ENCODE data around the gene ARPC1A.
"Not testable (repeated sequence)": the region's sequence is repeated elsewhere in the genome, so short reads cannot be mapped to it uniquely, and the experiment has no call there.

The ARPC1A gene

DNA sequence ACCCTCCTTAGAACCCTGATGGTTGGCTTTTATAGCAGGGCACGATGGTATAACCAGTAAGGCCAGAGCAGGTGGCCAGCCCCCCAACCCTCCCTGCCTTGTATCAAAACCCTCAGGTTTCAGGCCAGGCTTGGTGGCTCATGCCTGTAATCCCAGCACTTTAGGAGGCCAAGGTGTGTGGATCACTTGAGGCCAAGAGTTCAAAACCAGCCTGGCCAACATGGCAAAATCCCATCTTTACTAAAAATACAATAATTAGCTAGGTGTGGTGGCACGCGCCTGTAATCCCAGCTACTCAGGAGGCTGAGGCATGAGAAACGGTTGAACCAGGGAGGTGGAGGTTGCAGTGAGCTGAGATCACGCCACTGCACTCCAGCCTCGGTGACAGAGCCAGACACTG, 3.0 kb upstream of the ARPC1A start:
- not testable (repeated sequence) for DNase-seq (ENCODE audit: low spot score)

DNA sequence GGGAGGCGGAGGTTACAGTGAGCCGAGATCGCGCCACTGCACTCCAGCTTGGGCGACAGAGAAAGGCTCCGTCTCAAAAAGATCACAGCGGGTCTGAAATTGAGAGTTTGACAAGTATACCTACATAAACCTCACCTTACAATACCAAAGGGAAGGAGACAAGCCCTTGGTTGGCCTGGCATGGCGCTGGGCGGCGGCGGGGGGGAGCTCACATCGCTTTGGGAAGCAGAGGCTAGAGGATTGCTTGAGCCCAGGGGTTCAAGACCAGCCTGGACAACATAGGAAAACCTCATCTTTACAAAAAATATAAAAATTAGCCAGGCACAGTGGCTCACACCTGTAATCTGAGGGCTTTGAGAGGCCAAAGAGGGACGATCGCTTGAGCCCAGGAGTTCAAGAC, 1.1 kb upstream of the ARPC1A start:
- DNase-seq (ENCODE audit: low spot score) = no peak

DNA sequence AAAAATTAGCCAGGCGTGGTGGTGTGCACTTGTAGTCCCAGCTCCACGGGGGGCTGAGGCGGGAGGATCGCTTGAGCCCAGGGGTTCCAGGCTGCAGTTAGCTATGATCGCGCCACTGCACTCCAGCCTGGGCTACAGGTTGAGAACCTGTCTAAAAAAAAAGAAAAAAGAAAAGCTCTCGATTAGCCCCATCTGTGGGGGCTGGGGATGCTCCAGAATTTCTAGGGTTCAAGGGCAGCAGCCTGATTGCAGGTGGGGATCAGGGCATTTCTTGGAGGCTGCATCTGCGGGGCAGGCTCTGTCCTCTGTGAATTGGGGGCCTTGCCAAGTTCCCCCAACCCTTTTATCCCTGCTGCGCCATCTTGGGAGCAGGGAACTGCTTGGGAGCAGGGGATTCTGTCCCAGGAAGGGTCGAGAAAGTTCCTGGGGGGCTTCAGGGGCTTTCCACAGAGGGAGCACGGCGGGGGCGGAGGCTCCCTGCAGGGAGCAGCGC, 651 bp upstream of the ARPC1A start:
- DNase-seq (ENCODE audit: low spot score) = no peak

DNA sequence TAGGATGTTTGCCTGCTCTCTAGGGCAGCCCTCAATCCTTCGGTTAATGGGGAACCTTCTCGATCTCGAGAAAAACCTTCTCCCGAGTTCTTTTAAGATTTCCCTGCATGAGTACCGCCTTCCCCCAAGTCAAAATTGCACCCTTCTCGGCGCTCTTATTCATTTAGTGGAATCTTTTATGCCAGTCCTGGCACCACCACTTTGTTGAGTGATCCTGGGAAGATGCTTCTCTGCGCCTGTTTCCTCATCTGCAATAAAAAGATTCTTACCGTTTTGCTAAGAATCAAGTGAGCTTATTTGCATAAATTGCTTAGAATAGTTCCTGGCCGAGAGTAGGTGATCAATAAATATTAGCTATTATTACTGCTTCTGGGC, 697 bp downstream of the ARPC1A start:
- DNase-seq (ENCODE audit: low spot score) = no peak

DNA sequence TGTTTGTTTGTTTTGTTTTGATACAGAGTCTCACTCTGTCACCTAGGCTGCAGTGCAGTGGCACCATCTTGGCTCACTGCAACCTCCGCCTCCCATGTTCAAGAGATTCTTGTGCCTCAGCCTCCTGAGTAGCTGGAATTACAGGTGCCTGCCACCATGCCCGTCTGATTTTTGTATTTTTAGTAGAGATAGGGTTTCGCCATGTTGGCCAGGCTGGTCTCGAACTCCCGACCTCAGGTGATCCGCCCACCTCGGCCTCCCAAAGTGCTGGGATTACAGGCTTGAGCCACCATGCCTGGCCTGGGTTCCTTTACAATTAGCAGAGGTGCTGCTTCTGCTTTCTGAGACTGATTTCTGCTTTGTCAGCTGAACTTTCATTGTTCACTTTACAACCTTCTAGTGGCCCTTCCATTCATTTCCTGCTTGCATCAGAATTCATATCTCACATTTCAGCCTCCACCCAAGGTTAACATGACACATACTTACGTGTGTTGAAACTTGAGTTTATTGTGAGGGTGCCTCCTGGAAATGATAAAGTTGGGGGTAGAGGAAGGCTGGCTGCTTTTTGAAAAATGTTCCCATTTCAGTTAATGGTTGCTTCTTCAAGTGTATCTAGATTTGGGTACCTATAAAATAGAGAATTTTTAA, 4.7 kb downstream of the ARPC1A start:
- not testable (repeated sequence) for DNase-seq (ENCODE audit: low spot score)

GRCh38 chr7:99331002-99331401, 5.3 kb downstream of the ARPC1A start:
- DNase-seq (ENCODE audit: low spot score) = no peak

DNA sequence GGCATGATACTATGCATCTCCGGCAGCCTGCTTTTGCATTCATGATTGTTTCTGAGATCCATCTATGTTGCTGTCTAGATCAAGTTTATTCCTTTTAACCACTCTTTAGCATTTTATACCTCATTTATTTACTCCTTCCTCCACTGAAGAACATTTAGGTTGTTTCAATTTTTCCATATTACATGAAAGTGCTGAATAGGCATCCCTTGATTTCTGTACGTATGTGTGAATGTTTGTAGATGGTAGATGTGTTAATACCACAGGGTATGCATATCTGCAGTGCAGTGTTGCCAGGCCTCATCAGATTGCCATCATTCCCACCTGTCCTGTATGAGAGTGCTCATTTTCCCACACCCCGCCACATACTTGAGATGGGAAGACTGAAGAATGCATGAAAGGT, 13.9 kb downstream of the ARPC1A start:
- DNase-seq (ENCODE audit: low spot score) = no peak

DNA sequence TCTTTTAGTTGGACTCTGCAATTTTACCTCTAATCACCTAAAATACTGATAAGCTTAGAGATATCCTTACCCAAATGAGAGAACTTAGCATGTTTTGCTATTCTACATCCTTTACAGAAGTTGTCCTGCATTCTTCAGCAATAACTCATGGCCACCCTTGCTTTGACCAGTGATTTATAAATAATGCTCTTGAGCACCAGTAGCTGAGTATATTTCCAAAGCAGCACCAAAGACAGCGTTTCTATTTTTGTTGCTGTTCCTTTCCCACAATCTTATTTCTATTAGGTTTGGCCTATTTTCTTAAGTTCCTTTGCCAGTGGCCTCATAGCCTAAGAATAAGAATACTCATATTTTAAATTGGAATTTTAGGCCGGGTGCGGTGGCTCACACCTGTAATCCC, 15.0 kb downstream of the ARPC1A start:
- DNase-seq (ENCODE audit: low spot score) = no peak

DNA sequence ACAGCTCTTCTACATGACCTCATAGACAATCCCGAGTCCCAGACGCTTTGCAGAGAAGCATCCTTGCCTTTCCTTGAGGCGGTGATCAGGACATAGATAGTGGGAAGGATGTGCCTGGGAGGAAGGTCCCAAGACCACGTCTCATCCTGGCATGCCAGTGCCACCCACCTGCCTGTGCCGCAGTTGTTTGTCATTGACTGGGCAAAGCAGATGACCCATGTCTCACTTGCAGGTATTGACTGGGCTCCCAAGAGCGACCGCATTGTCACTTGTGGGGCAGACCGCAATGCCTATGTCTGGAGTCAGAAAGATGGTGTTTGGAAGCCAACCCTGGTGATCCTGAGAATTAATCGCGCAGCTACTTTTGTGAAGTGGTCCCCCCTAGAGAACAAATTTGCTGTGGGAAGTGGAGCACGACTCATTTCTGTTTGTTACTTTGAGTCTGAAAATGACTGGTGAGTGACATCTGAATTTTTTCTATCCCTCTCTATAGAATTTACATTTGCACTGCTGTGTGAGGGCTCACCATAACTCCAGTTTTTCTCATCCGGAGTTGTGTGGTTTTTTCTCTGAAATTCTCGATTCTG, 18.5 kb downstream of the ARPC1A start:
- DNase-seq (ENCODE audit: low spot score) = no peak

DNA sequence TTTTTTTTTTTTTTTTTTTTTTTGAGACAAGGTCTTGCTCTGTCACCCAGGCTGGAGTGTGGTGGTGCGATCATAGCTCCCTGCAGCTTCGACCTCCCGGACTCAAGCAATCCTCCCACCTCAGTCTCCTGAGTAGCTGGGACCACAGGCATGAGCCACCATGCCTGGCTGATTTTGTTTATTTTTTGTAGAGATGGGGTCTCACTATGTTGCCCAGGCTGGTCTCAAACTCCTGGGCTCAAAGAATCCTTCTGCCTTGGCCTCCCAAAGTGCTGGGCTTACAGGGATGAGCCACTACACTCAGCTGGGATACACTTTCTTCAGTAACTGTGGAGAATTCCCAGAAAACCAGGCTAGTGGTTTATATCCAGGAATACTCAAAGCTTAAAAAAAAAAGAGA, 24.9 kb downstream of the ARPC1A start:
- not testable (repeated sequence) for DNase-seq (ENCODE audit: low spot score)

- no peak for DNase-seq (ENCODE audit: low spot score)
These were observed 26.5 kb downstream of the ARPC1A start for GRCh38 chr7:99352247-99352646.

- DNase-seq (ENCODE audit: low spot score) = no peak
These were observed 29.4 kb downstream of the ARPC1A start for GRCh38 chr7:99355098-99355497.

GRCh38 chr7:99357701-99358490, 32.2 kb downstream of the ARPC1A start:
- no peak for DNase-seq (ENCODE audit: low spot score)

DNA sequence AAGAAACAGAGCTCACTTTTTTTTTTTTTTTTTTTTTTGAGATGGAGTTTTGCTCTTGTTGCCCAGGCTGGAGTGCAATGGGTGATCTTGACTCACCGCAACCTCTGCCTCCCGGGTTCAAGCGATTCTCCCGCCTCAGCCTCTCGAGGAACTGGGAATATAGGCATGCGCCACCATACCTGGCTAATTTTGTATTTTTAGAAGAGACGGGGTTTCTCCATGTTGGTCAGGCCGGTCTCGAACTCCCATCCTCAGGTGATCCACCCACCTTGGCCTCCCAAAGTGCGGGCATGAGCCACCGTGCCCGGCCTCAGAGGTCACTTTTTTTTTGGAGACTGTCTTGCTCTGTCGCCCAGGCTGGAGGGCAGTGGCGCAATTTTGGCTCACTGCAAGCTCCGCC, 32.8 kb downstream of the ARPC1A start:
- not testable (repeated sequence) for DNase-seq (ENCODE audit: low spot score)

- DNase-seq (ENCODE audit: low spot score) = no peak
These were observed 33.9 kb downstream of the ARPC1A start for GRCh38 chr7:99359465-99360154.

DNA sequence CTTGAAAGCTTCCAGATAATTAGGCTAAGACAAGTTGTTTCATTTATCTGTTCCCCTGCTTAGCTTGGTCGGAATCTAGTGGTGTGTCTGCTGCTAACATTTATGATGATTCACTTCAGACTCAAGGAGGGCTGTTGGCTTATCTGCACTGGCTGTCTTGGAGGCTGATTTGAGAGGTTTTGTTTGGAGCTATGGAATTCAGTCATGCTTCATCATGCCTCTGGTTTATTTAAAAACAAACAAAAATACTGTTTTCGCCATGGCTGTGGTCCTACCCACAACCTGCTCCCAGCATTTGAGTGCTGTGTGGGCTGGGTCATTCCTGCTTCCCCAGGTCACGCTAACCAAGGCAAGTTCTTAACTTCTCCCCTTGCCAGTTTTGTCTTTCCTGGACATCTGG, 37.1 kb downstream of the ARPC1A start:
- no peak for DNase-seq (ENCODE audit: low spot score)

- DNase-seq (ENCODE audit: low spot score) = no peak
These were observed 37.6 kb downstream of the ARPC1A start for GRCh38 chr7:99363286-99363685.

DNA sequence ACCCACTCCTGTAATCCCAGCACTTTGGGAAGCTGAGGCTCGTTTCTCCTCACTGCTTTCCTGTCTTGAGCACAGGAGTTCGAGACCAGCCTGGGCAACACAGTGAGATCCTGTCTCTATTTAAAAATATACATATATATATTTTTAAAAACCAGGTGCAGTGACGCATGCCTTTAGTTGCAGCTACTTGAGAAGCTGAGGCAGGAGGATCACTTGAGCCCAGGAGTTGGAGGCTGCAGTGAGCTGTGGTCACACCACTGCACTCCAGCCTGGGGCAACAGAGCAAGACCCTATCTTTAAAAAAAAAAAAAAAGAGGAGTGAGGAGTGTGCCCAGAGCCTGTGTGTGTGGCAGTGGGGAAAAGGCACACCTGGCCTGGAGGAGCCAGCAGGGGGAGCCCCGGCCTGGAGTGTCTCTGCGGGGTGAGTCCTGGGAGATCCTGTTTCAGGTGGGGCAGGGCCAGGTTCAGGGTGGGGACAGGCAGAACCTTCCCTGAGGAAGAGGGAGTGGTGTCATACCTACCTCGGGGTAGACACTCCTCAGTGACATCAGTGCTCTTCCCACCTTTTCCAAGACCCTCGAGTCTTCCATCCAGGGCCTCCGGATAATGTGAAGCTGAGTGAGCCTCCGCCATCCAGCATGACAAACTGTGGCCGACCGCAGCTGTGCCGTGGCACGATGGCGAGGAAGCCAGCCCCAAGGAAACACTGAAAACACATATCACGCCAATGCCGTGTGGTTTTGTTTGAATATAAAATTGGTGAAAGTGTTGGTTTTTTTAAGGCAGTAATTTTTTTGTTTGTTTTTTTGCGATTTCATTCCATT, 39.8 kb downstream of the ARPC1A start:
- peak; percentile 78 for DNase-seq (ENCODE audit: low spot score)

DNA sequence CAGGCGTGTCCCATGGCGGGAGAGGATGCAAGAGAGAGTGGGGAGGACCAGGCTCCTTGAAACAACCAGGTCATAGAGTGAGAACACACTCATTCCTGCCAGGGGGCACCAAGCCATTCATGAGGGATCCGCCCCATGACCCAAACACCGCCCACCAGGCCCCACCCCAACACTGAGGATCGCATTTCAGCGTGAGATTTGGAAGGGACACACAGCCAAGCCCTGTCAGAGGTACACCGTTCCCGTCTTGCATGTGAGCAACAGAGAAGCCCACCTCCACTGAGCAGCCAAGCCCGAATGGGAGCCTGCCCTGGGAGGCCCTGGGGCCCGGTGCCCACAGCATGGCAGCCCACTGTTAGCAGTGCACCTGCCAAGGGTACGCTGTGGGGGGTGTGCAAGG, 40.9 kb downstream of the ARPC1A start:
- DNase-seq (ENCODE audit: low spot score) = no peak

- no peak for DNase-seq (ENCODE audit: low spot score)
These were observed 43.2 kb downstream of the ARPC1A start for GRCh38 chr7:99368750-99369389.

DNA sequence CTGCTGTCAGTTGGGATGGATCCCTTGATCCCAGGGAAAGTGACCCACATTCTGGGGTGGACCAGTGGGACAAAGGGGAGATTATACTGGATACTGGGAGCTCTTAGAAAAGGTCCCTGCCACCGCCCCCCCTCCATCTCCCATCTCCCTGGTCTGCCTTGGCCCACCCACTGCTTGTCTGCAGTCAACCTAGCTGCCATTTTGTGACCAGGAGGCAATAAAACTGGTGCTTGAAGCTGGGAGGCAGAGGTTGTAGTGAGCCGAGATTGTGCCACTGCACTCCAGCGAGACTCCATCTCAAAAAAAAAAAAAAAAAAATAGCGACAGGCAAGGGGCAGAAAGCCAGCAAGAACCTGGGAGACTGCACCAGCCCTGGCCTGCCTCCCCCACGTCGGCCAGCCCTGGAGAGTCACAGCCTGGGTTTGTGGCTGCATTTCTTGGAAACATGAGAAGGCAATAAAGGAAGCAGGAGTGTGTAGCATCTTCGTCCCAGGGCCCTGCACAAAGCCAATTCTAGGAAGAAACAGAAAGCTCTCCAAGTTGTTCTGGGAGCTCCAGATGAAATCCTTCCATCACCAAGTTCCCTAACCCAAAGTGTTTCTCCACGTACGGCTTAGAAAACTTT, 44.2 kb downstream of the ARPC1A start:
- no peak for DNase-seq (ENCODE audit: low spot score)

All from germinal center (tissue), 1 donor.